ENCODE measurements around the gene SPTSSA. TPM values are rescaled to one million over a fixed set of nuclear protein-coding genes. Genes with fewer than 3 reads are reported as not detected.

The SPTSSA gene
- total RNA-seq, 1 donor from 2014 or later, result 14.3 TPM

- ATAC-seq (ENCODE audit: poor library complexity) (no peak), DNase-seq (no peak)
- intact Hi-C loops (cut with DNase I), result no loop called here
Observed at GRCh38 chr14:34383839-34384238, 78.2 kb downstream of the SPTSSA start.

Other genes starting within 250 kb of the SPTSSA start
- gene EAPP, start 77.5 kb upstream of the SPTSSA start, total RNA-seq, result 17.8 TPM
- gene SNX6, start 167.9 kb upstream of the SPTSSA start, total RNA-seq, result 66.9 TPM